ENCODE measurements around the gene F9.
A peak's percentile ranks its signal among the peaks of the same experiment; 100 is the strongest.

F9 gene

DNA sequence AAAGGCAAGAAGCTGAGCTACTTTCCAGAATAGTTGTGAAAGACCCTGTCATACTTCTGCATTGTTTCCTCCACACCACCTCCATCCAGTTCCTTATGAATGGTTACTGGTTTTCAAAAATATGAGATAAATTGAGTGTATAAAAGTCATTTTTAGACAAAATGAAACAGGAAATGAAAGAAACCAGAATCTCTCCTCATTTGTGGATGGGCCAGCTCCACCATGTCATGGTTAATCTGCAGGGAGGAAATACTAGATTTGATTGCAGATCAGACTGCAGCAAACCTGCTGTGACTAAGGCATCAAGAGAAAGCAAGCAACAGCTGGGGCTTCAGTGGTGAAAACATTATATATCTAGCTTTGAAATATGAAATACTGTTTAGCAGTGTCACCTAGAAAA is 23.8 kb downstream of the F9 start:
- no peak for DNase-seq
- Histone ChIP-seq H3K4me1 (ENCODE audit: low read length) (peaks cover 11% of the 10 kb centered on the region; the same call in 1 of the 2 replicates), H3K9me2 (replicated peaks; ENCODE audit: insufficient read depth, low read length) (no peaks in the 10 kb centered on the region), H3K27ac (ENCODE audit: low read length) (peak overlapping the region; percentile 23; the same call in 1 of the 2 replicates), H3K9ac (ENCODE audit: low read length) (no peak overlapping the region), H3K9me3 (replicated peaks; ENCODE audit: insufficient read depth, low read length) (no peaks in the 10 kb centered on the region), H3K4me3 (ENCODE audit: low read length) (peak overlapping the region; percentile 10; the same call in 1 of the 2 replicates), H3K79me2 (ENCODE audit: low read length) (no peaks in the 10 kb centered on the region), H4K20me1 (ENCODE audit: insufficient read depth, low read length) (no peaks in the 10 kb centered on the region), H3K4me2 (ENCODE audit: low read depth, low read length) (peak overlapping the region; percentile 46), H3F3A (ENCODE audit: insufficient read depth, low read length) (no peaks in the 10 kb centered on the region; the same call in 1 of the 2 replicates), H2AFZ (ENCODE audit: low read length) (0 out of 2 replicates have a peak overlapping the region, but pooled peaks have one; percentile 23), H3K36me3 (replicated peaks; ENCODE audit: insufficient read depth, low read length) (no peaks in the 10 kb centered on the region), H3K27me3 (replicated peaks; ENCODE audit: insufficient read depth, low read length) (no peaks in the 10 kb centered on the region)
- no peak for TF ChIP-seq CTCF (IDR thresholded peaks at IDR 0.05; ENCODE audit: low read length)
- TF ChIP-seq EZH2phosphoT487 (IDR thresholded peaks at IDR 0.05; ENCODE audit: low read length) = no peak
- TF ChIP-seq EZH2 (optimal IDR thresholded peaks at IDR 0.05; ENCODE audit: low read depth, low read length) = no peak

- Histone ChIP-seq H3K4me3 (ENCODE audit: low read length) (no peak overlapping the region), H3K27me3 (replicated peaks; ENCODE audit: insufficient read depth, low read length) (no peaks in the 10 kb centered on the region), H3F3A (ENCODE audit: insufficient read depth, low read length) (no peaks in the 10 kb centered on the region; the same call in 1 of the 2 replicates), H3K79me2 (ENCODE audit: low read length) (no peaks in the 10 kb centered on the region), H3K9me3 (replicated peaks; ENCODE audit: insufficient read depth, low read length) (no peaks in the 10 kb centered on the region), H3K27ac (ENCODE audit: low read length) (no peak overlapping the region), H4K20me1 (ENCODE audit: insufficient read depth, low read length) (no peaks in the 10 kb centered on the region), H3K4me2 (ENCODE audit: low read depth, low read length) (peak overlapping the region; percentile 46; the same call in 1 of the 2 replicates), H3K36me3 (replicated peaks; ENCODE audit: insufficient read depth, low read length) (no peaks in the 10 kb centered on the region), H3K4me1 (ENCODE audit: low read length) (peaks cover 11% of the 10 kb centered on the region; the same call in 1 of the 2 replicates), H3K9ac (ENCODE audit: low read length) (no peak overlapping the region), H2AFZ (ENCODE audit: low read length) (no peak overlapping the region), H3K9me2 (replicated peaks; ENCODE audit: insufficient read depth, low read length) (no peaks in the 10 kb centered on the region)
- TF ChIP-seq EZH2phosphoT487 (IDR thresholded peaks at IDR 0.05; ENCODE audit: low read length) = no peak
- no peak for TF ChIP-seq EZH2 (optimal IDR thresholded peaks at IDR 0.05; ENCODE audit: low read depth, low read length)
- TF ChIP-seq CTCF (IDR thresholded peaks at IDR 0.05; ENCODE audit: low read length) = no peak
- no peak for DNase-seq
These were observed 24.6 kb downstream of the F9 start for GRCh38 chrX:139554991-139555675.

GRCh38 chrX:139559383-139560042 is 29.0 kb downstream of the F9 start:
- no peak overlapping the region for H3K27ac ChIP-seq (ENCODE audit: low read length)
- DNase-seq = peak; percentile 68

More at GRCh38 chrX:139559383-139560042, 29.0 kb downstream of the F9 start:
- H3K4me3 ChIP-seq (ENCODE audit: low read length) = no peak overlapping the region
- no peak overlapping the region for H3K9ac ChIP-seq (ENCODE audit: low read length)
- no peaks in the 10 kb centered on the region for H3K27me3 ChIP-seq (replicated peaks; ENCODE audit: insufficient read depth, low read length)
- H3F3A ChIP-seq (ENCODE audit: insufficient read depth, low read length) = no peaks in the 10 kb centered on the region
- H3K4me1 ChIP-seq (ENCODE audit: low read length) = peaks cover 5% of the 10 kb centered on the region; the same call in 1 of the 2 replicates
- H3K79me2 ChIP-seq (ENCODE audit: low read length) = no peaks in the 10 kb centered on the region
- no peaks in the 10 kb centered on the region for H3K36me3 ChIP-seq (replicated peaks; ENCODE audit: insufficient read depth, low read length)
- no peaks in the 10 kb centered on the region for H3K9me3 ChIP-seq (replicated peaks; ENCODE audit: insufficient read depth, low read length)
- no peak overlapping the region for H3K4me2 ChIP-seq (ENCODE audit: low read depth, low read length)
- no peaks in the 10 kb centered on the region for H4K20me1 ChIP-seq (ENCODE audit: insufficient read depth, low read length)
- no peak overlapping the region for H2AFZ ChIP-seq (ENCODE audit: low read length)
- H3K9me2 ChIP-seq (replicated peaks; ENCODE audit: insufficient read depth, low read length) = no peaks in the 10 kb centered on the region
- TF ChIP-seq EZH2phosphoT487 (IDR thresholded peaks at IDR 0.05; ENCODE audit: low read length) (no peak), CTCF (IDR thresholded peaks at IDR 0.05; ENCODE audit: low read length) (peak; percentile 66)

All from MM.1S (cell line).